SU-DHL-6 (cell line): ENCODE measurements around the gene INO80.

Experiments
- H2AFZ ChIP-seq: fragments of 200-600 bp; sonication (generic); 2 replicates; pipeline ENCODE4 v1.6.1; 2014; ENCODE audit warnings: low read depth, mild to moderate bottlenecking, moderate library complexity, mixed read lengths, antibody characterized with exemption, low read length; ENCODE audit not compliant: severe bottlenecking
- H3F3A ChIP-seq: fragments of 200-600 bp; shearing (Covaris generic); 2 replicates; pipeline ENCODE4 v1.6.0; 2016; ENCODE audit warnings: antibody characterized with exemption, mild to moderate bottlenecking; ENCODE audit not compliant: insufficient read depth
- H3K27ac ChIP-seq: fragments of 200-600 bp; sonication (generic); 2 replicates; pipeline ENCODE4 v1.5.1; 2016; ENCODE audit warnings: low read depth, mild to moderate bottlenecking, low read length, moderate library complexity, mixed read lengths
- H3K27me3 ChIP-seq: fragments of 200-600 bp; sonication (generic), shearing (Covaris generic); 2 replicates; pipeline ENCODE4 v1.6.0; 2014; ENCODE audit warnings: mild to moderate bottlenecking, low read length
- H3K36me3 ChIP-seq: fragments of 200-600 bp; sonication (generic); 2 replicates; pipeline ENCODE4 v1.6.1; 2014; ENCODE audit warnings: mild to moderate bottlenecking, low read length, mixed read lengths
- H3K4me2 ChIP-seq: fragments of 300-600, 200-600 bp; shearing (Covaris generic), sonication (generic); 2 replicates; pipeline ENCODE4 v1.6.0; 2014; ENCODE audit warnings: low read length, low read depth, mild to moderate bottlenecking; ENCODE audit not compliant: poor library complexity, severe bottlenecking
- H3K4me3 ChIP-seq: fragments of 200-600 bp; sonication (generic); 2 replicates; pipeline ENCODE4 v1.5.1; 2014; ENCODE audit warnings: antibody characterized with exemption, low read length, mild to moderate bottlenecking, mixed read lengths; ENCODE audit not compliant: insufficient read depth, poor library complexity, severe bottlenecking
- H3K79me2 ChIP-seq: fragments of 200-600 bp; sonication (generic); 2 replicates; pipeline ENCODE4 v1.6.1; 2014; ENCODE audit warnings: mild to moderate bottlenecking, low read length, moderate library complexity; ENCODE audit not compliant: insufficient read depth
- H3K9ac ChIP-seq: fragments of 200-600 bp; sonication (generic); 2 replicates; pipeline ENCODE4 v1.7.0; 2014; ENCODE audit warnings: mild to moderate bottlenecking, low read length
- H3K9me2 ChIP-seq: fragments of 200-600 bp; sonication (generic); replicated peaks from 2 replicates; pipeline ENCODE4 v1.6.1; 2014; ENCODE audit warnings: low read length; ENCODE audit not compliant: insufficient read depth
- H3K9me3 ChIP-seq: fragments of 200-600 bp; sonication (generic); 2 replicates; pipeline ENCODE4 v1.6.1; 2014; ENCODE audit warnings: low read length, mixed read lengths; ENCODE audit not compliant: insufficient read depth
- H4K20me1 ChIP-seq: fragments of 200-600 bp; sonication (generic); 2 replicates; pipeline ENCODE4 v1.6.1; 2014; ENCODE audit warnings: low read depth, mild to moderate bottlenecking, antibody characterized with exemption, low read length, moderate library complexity, mixed read lengths
- CTCF ChIP-seq: fragments of 200-600 bp; sonication (generic); IDR thresholded peaks from one replicate; pipeline ENCODE4 v1.5.1; 2017; ENCODE audit warnings: antibody characterized with exemption, mild to moderate bottlenecking, low read length, moderate library complexity; ENCODE audit not compliant: insufficient read depth, poor library complexity, severe bottlenecking
- EZH2phosphoT487 ChIP-seq: fragments of 200-600 bp; sonication (generic), shearing (Covaris generic); conservative IDR thresholded peaks from 2 replicates; pipeline ENCODE4 v1.6.1; 2018; ENCODE audit warnings: mild to moderate bottlenecking, antibody characterized with exemption, low read length, moderate library complexity, mixed read lengths

INO80 gene

GRCh38 chr15:41160639-41161315, 44.7 kb upstream of the INO80 start:
- Histone ChIP-seq H2AFZ (no peak overlapping the region), H3K27ac (no peak overlapping the region), H3K4me3 (no peak overlapping the region), H3K79me2 (no peaks in the 10 kb centered on the region), H3K9me2 (no peaks in the 10 kb centered on the region), H4K20me1 (no peaks in the 10 kb centered on the region), H3F3A (no peaks in the 10 kb centered on the region), H3K9me3 (no peaks in the 10 kb centered on the region), H3K27me3 (no peaks in the 10 kb centered on the region), H3K4me2 (no peak overlapping the region), H3K9ac (no peak overlapping the region), H3K36me3 (no peaks in the 10 kb centered on the region)
- TF ChIP-seq EZH2phosphoT487 (no peak), CTCF (no peak)

DNA sequence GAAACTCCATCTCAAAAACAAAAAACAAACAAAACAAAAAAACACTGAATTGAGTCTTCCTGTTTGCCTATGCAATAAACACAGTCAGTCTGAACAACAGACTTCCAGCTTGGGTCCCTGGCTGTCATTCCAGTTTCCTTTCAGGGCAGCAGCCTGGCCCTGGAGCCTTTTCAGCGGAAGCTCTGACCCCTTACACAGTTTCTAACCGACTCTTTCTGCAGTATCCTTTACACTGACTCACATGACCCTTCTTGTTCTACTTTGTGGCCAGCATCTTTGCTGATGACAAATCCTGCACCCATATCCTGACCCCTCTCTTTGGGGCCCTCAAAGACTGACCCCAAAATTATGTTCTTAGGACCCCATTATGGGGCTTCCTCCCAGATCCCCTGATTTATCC, 38.3 kb upstream of the INO80 start:
- H4K20me1 ChIP-seq, result no peaks in the 10 kb centered on the region
- H3K36me3 ChIP-seq, result no peaks in the 10 kb centered on the region
- no peaks in the 10 kb centered on the region for H3F3A ChIP-seq
- no peaks in the 10 kb centered on the region for H3K27me3 ChIP-seq
- H3K9ac ChIP-seq, result no peak overlapping the region
- no peaks in the 10 kb centered on the region for H3K9me2 ChIP-seq
- TF ChIP-seq CTCF, result no peak
- no peak for TF ChIP-seq EZH2phosphoT487
- no peak overlapping the region for H3K4me2 ChIP-seq
- no peaks in the 10 kb centered on the region for H3K79me2 ChIP-seq
- no peaks in the 10 kb centered on the region for H3K9me3 ChIP-seq
- no peak overlapping the region for H3K4me3 ChIP-seq
- no peak overlapping the region for H2AFZ ChIP-seq
- H3K27ac ChIP-seq, result no peak overlapping the region

DNA sequence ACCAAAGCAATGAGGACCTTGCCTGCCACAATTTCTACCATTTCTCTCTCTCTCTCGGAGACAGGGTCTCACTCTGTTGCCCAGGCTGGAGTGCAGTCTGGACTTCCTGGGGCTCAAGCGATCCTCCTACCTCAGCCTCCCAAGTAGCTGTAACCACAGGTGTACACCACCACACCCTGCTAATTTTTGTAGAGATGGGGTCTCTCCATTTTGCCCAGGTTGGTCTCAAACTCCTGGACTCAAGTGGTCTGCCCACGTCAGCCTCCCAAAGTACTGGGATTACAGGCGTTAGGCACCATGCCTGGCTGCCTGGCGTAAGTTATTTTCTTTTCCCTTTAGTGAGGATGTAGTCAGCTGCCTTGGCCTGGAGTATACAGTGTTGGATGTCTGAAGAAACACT, 37.7 kb upstream of the INO80 start:
- Histone ChIP-seq H3K9ac (no peak overlapping the region), H3F3A (no peaks in the 10 kb centered on the region), H4K20me1 (no peaks in the 10 kb centered on the region), H3K4me2 (no peak overlapping the region), H2AFZ (no peak overlapping the region), H3K27me3 (no peaks in the 10 kb centered on the region), H3K4me3 (no peak overlapping the region), H3K9me2 (no peaks in the 10 kb centered on the region), H3K9me3 (no peaks in the 10 kb centered on the region), H3K36me3 (no peaks in the 10 kb centered on the region), H3K27ac (no peak overlapping the region), H3K79me2 (no peaks in the 10 kb centered on the region)
- TF ChIP-seq EZH2phosphoT487 (no peak), CTCF (no peak)
